Kidney (tissue), 14 donors: ENCODE results near the gene SQSTM1. TPM values are rescaled to one million over a fixed set of nuclear protein-coding genes. Genes with fewer than 3 reads are reported as not detected.

Source experiments
- DNase-seq, 5 donors: peaks; one replicate each; pipeline ENCODE4 v3.0.0-alpha.2; 2013 to 2020
- FAIRE-seq: peaks from 2 replicates; lab custom pipeline; 2012; peaks lifted over from hg19 to GRCh38; lab: Jason Lieb, UNC
- H3K27ac ChIP-seq, 2 donors: one replicate each; pipeline ENCODE4 v1.7.0; 2013; ENCODE audit warnings: low read depth in 2 of 2, low read length in 2 of 2, inconsistent platforms in 1 of 2
- H3K27me3 ChIP-seq: one replicate; pipeline ENCODE4 v1.7.1; 2013; ENCODE audit warnings: low read length, inconsistent platforms; ENCODE audit not compliant: control insufficient read depth, insufficient read depth
- H3K36me3 ChIP-seq, 3 donors: one replicate each; pipeline versions ENCODE4 v1.7.0 to v1.7.1; 2013; ENCODE audit warnings: low read length in 3 of 3, control low read depth in 1 of 3, inconsistent platforms in 1 of 3; ENCODE audit not compliant: insufficient read depth in 3 of 3, control insufficient read depth in 2 of 3
- H3K4me1 ChIP-seq, 3 donors: one replicate each; pipeline versions ENCODE4 v1.7.0 to v1.7.1; 2013; ENCODE audit warnings: low read length in 3 of 3, inconsistent platforms in 1 of 3, low read depth in 1 of 3; ENCODE audit not compliant: control insufficient read depth in 2 of 3, insufficient read depth in 2 of 3
- H3K4me3 ChIP-seq, 3 donors: one replicate each; pipeline versions ENCODE4 v1.7.0 to v1.8.1; 2013; ENCODE audit warnings: low read length in 3 of 3, control low read depth in 1 of 3, inconsistent platforms in 1 of 3
- H3K9ac ChIP-seq, 3 donors: one replicate each; pipeline versions ENCODE4 v1.7.0 to v1.7.1; 2013; ENCODE audit warnings: low read length in 3 of 3, control low read depth in 1 of 3, inconsistent platforms in 1 of 3
- H3K9me3 ChIP-seq, 3 donors: one replicate each; pipeline versions ENCODE4 v1.7.0 to v1.7.1; 2013; ENCODE audit warnings: low read length in 3 of 3, control low read depth in 1 of 3, inconsistent platforms in 1 of 3; ENCODE audit not compliant: control insufficient read depth in 2 of 3, insufficient read depth in 1 of 3
- CTCF ChIP-seq: IDR thresholded peaks from 3 replicates; pipeline ENCODE4 v1.5.1; 2012; ENCODE audit warnings: mild to moderate bottlenecking, moderate library complexity, borderline replicate concordance; ENCODE audit not compliant: insufficient read depth; ENCODE audit errors: extremely low read depth
- intact Hi-C: fragments of 100-400 bp; cut with DNase I; formaldehyde crosslinking; loops from one replicate; pipeline ENCODE4 v1.11.1; 2022
- polyA plus RNA-seq: library from polyadenylated mRNA; stranded (reverse); fragments of 350-450 nt; fragmentation: Illumina TruSeq; extraction: RNeasy Lipid Tissue Mini Kit (QIAGEN cat#74804); gene quantifications from one replicate; pipeline ENCODE4 v1.2.3, GENCODE V29; 2014; ENCODE audit warnings: low read depth, low replicate concordance; ENCODE audit not compliant: insufficient read depth
- total RNA-seq: library from RNA; stranded (reverse); fragmentation: NEBNext Ultra II Directional; extraction: Animal tissue kit (Norgen Biotek cat#: 25700); gene quantifications from one replicate; pipeline ENCODE4 v1.2.1, GENCODE V29; 2021
- donor health status: control.
- donor health status: control.
- donor health status: control.
- donor health status: control.
- donor health status: control.
- donor health status: DM: yes; HTN: yes; CAD: no.
- donor health status: Normal renal cell carcinoma (clear cell type).

The SQSTM1 gene
- total and polyA plus RNA-seq, 2 donors from 2014 or later = 249 to 309 TPM

DNA sequence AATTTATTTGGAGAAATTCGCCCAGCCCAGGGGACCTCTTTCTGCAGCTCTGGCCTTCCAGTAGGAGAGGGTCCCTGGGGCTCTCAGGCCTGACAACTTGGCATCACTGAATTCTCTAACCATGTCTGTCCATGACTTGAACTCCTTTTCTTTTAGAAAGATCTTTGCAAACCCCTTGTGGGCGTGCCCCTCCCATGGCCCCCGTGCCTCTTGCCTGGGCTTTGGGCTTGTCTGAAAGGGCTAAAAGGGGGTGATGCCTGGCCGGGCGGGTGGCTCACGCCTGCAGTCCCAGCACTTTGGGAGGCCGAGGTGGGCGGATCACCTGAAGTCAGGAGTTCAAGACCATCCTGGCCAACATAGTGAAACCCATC lies 3.2 kb upstream of the SQSTM1 start:
- Histone ChIP-seq H3K4me3 (peak overlapping the region in 1 of 3 donors; percentile 32), H3K36me3 (no peaks in the 10 kb centered on the region), H3K27me3 (no peaks in the 10 kb centered on the region), H3K9ac (peak overlapping the region in 1 of 3 donors; percentile 34), H3K4me1 (peaks cover 0 to 29% (median 28%) of the 10 kb centered on the region in 3 donors), H3K27ac (no peak overlapping the region), H3K9me3 (no peaks in the 10 kb centered on the region)
- no peak for TF ChIP-seq CTCF
- FAIRE-seq (no peak), DNase-seq (peak in 2 of 5 donors; percentile 63 to 81)
- intact Hi-C loops = no loop called here

DNA sequence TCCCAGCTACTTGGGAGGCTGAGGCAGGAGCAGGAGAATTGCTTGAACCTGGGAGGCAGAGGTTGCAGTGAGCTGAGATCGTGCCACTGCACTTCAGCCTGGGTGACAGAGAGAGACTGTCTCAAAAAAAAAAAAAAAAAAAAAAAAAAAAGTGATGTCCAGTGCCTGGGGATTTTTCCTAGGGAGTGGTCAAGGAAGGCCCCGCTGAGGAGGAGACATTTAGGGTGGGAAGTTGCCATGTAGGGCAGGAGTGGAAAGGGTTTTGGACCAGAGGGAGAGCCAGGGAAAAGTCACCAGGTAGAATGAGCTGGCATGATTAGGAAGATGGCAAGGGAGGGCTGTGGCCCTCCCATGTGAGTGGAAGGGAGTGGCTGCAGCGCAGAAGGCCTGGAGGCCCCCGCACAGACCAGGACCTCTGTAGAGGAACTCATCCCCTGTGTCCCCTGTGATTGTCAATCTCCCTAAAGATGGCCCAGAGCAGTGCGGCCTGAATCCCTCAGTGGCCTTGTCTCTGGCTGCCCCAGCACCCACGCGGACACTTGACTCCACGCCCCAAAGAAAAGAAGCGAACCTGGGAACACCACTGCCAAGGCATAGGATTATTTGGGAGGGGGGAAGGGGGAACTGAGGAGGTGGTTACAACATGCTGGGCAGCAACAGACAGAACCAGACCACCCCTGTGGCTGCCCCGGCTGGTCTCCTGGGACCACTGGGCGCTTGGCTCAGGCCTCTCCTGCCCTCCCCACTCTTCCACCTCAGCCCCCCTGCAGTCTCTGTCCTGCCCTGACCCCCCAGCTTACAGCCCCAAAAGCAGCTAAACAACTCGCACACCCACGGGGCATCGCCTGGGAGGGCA lies 2.6 kb upstream of the SQSTM1 start:
- DNase-seq = peak in 2 of 5 donors; percentile 72 to 73
- Histone ChIP-seq H3K4me1 (peaks cover 0 to 36% (median 34%) of the 10 kb centered on the region in 3 donors), H3K9ac (peak overlapping the region in 2 of 3 donors; percentile 63 to 88), H3K27ac (peak overlapping the region; percentile 99 to 100), H3K4me3 (peak overlapping the region in 2 of 3 donors; percentile 10 to 77), H3K9me3 (no peaks in the 10 kb centered on the region), H3K27me3 (no peaks in the 10 kb centered on the region), H3K36me3 (peaks cover 0 to 2% (median 0%) of the 10 kb centered on the region in 3 donors)
- no peak for TF ChIP-seq CTCF
- intact Hi-C loops = no loop called here
- FAIRE-seq = no peak

GRCh38 chr5:179818746-179819295 lies 1.9 kb upstream of the SQSTM1 start:
- peak overlapping the region in 1 of 3 donors; percentile 77 for H3K4me3 ChIP-seq
- H3K27me3 ChIP-seq = no peaks in the 10 kb centered on the region
- intact Hi-C loops = no loop called here
- peak overlapping the region in 1 of 3 donors; percentile 98 for H3K9ac ChIP-seq
- H3K27ac ChIP-seq = peak overlapping the region; percentile 99 to 100
- H3K9me3 ChIP-seq = no peaks in the 10 kb centered on the region
- H3K36me3 ChIP-seq = peaks cover 0 to 5% (median 3%) of the 10 kb centered on the region in 3 donors
- H3K4me1 ChIP-seq = peaks cover 0 to 40% (median 35%) of the 10 kb centered on the region in 3 donors
- DNase-seq (peak; percentile 84 to 99 (median 93)), FAIRE-seq (no peak)
- TF ChIP-seq CTCF = no peak
